Effector memory CD8-positive, alpha-beta T cell (primary cell): Measurements from ENCODE around the gene CFAP54.
"Not testable (repeated sequence)": the region's sequence is repeated elsewhere in the genome, so short reads cannot be mapped to it uniquely, and the experiment has no call there.

Experiments used
- ATAC-seq: fragments of 150-1000 bp; cut with Tn5 transposase; replicated peaks from 2 replicates; pipeline ENCODE4 v1.10.0; 2021; ENCODE audit warnings: mild to moderate bottlenecking, moderate library complexity
- DNase-seq, 3 experiments: peaks; one replicate each; pipeline ENCODE4 v3.0.0; 2021
- H3K27ac Mint-ChIP-seq, 2 donors: one replicate each; pipeline ENCODE4 v1.8.0; 2022; ENCODE audit warnings: mild to moderate bottlenecking in 2 of 2, mixed read lengths in 2 of 2, moderate library complexity in 2 of 2
- H3K27me3 Mint-ChIP-seq, 2 donors: one replicate each; pipeline ENCODE4 v1.8.0; 2022; ENCODE audit warnings: mixed read lengths in 2 of 2
- H3K36me3 Mint-ChIP-seq: one replicate; pipeline ENCODE4 v1.8.0; 2022; ENCODE audit warnings: mild to moderate bottlenecking, moderate library complexity, mixed read lengths; ENCODE audit not compliant: insufficient read depth
- H3K4me1 Mint-ChIP-seq, 2 donors: one replicate each; pipeline ENCODE4 v1.8.0; 2022; ENCODE audit warnings: low read depth in 2 of 2, mixed read lengths in 2 of 2
- H3K4me3 Mint-ChIP-seq, 2 donors: one replicate each; pipeline ENCODE4 v1.8.0; 2022; ENCODE audit warnings: mild to moderate bottlenecking in 2 of 2, mixed read lengths in 2 of 2, moderate library complexity in 2 of 2
- H3K9me3 Mint-ChIP-seq, 2 donors: one replicate each; pipeline ENCODE4 v1.8.0; 2022; ENCODE audit warnings: mixed read lengths in 2 of 2

CFAP54 gene

GRCh38 chr12:96623656-96624217, 134.4 kb downstream of the CFAP54 start:
- no peaks in the 10 kb centered on the region for H3K9me3 Mint-ChIP-seq
- no peak overlapping the region for H3K4me3 Mint-ChIP-seq
- peaks cover 0 to 6% of the 10 kb centered on the region in 2 donors for H3K27me3 Mint-ChIP-seq
- DNase-seq = no peak
- H3K4me1 Mint-ChIP-seq = no peaks in the 10 kb centered on the region
- no peaks in the 10 kb centered on the region for H3K36me3 Mint-ChIP-seq
- H3K27ac Mint-ChIP-seq = no peak overlapping the region
- no peak for ATAC-seq

- H3K27me3 Mint-ChIP-seq = peaks cover 34 to 41% of the 10 kb centered on the region in 2 donors
- no peak for ATAC-seq
- H3K36me3 Mint-ChIP-seq = no peaks in the 10 kb centered on the region
- no peak overlapping the region for H3K4me3 Mint-ChIP-seq
- H3K4me1 Mint-ChIP-seq = no peaks in the 10 kb centered on the region
- no peak for DNase-seq
- peaks cover 3 to 8% of the 10 kb centered on the region in 2 donors for H3K9me3 Mint-ChIP-seq
- H3K27ac Mint-ChIP-seq = no peak overlapping the region
These were observed 146.5 kb downstream of the CFAP54 start for GRCh38 chr12:96635844-96636243.

- no peaks in the 10 kb centered on the region for H3K36me3 Mint-ChIP-seq
- H3K9me3 Mint-ChIP-seq = peaks cover 3 to 8% of the 10 kb centered on the region in 2 donors
- no peak overlapping the region for H3K4me3 Mint-ChIP-seq
- no peak for DNase-seq
- no peaks in the 10 kb centered on the region for H3K4me1 Mint-ChIP-seq
- no peak for ATAC-seq
- no peak overlapping the region for H3K27ac Mint-ChIP-seq
- H3K27me3 Mint-ChIP-seq = peaks cover 34 to 41% of the 10 kb centered on the region in 2 donors
These were observed 147.5 kb downstream of the CFAP54 start for GRCh38 chr12:96636895-96637294.

GRCh38 chr12:96648923-96649322, 159.5 kb downstream of the CFAP54 start:
- Mint-ChIP-seq H3K9me3 (peaks cover 0 to 3% of the 10 kb centered on the region in 2 donors), H3K27ac (no peak overlapping the region), H3K36me3 (no peaks in the 10 kb centered on the region), H3K4me3 (no peak overlapping the region), H3K4me1 (no peaks in the 10 kb centered on the region), H3K27me3 (peaks cover 12 to 21% of the 10 kb centered on the region in 2 donors)
- ATAC-seq (no peak), DNase-seq (no peak)

GRCh38 chr12:96652870-96653269, 163.5 kb downstream of the CFAP54 start:
- H3K27me3 Mint-ChIP-seq = peaks cover 12 to 14% of the 10 kb centered on the region in 2 donors
- H3K36me3 Mint-ChIP-seq = no peaks in the 10 kb centered on the region
- no peaks in the 10 kb centered on the region for H3K9me3 Mint-ChIP-seq
- ATAC-seq = no peak
- no peaks in the 10 kb centered on the region for H3K4me1 Mint-ChIP-seq
- DNase-seq = no peak
- H3K27ac Mint-ChIP-seq = no peak overlapping the region
- H3K4me3 Mint-ChIP-seq = no peak overlapping the region

- Mint-ChIP-seq H3K36me3 (no peaks in the 10 kb centered on the region), H3K27ac (no peak overlapping the region), H3K4me3 (no peak overlapping the region), H3K27me3 (peaks cover 6 to 8% of the 10 kb centered on the region in 2 donors), H3K4me1 (no peaks in the 10 kb centered on the region), H3K9me3 (no peaks in the 10 kb centered on the region)
- no peak for ATAC-seq
- DNase-seq = no peak
These were observed 168.7 kb downstream of the CFAP54 start for GRCh38 chr12:96658075-96658474.

GRCh38 chr12:96669786-96670185, 180.4 kb downstream of the CFAP54 start:
- DNase-seq (no peak), ATAC-seq (no peak)
- Mint-ChIP-seq H3K27ac (no peak overlapping the region), H3K9me3 (peaks cover 0 to 2% of the 10 kb centered on the region in 2 donors), H3K36me3 (no peaks in the 10 kb centered on the region), H3K27me3 (peaks cover 11 to 49% of the 10 kb centered on the region in 2 donors), H3K4me3 (no peak overlapping the region), H3K4me1 (no peaks in the 10 kb centered on the region)

- H3K36me3 Mint-ChIP-seq = no peaks in the 10 kb centered on the region
- H3K9me3 Mint-ChIP-seq = peaks cover 0 to 2% of the 10 kb centered on the region in 2 donors
- DNase-seq (no peak), ATAC-seq (no peak)
- no peaks in the 10 kb centered on the region for H3K4me1 Mint-ChIP-seq
- H3K4me3 Mint-ChIP-seq = no peak overlapping the region
- no peak overlapping the region for H3K27ac Mint-ChIP-seq
- peaks cover 11 to 43% of the 10 kb centered on the region in 2 donors for H3K27me3 Mint-ChIP-seq
These were observed 181.0 kb downstream of the CFAP54 start for GRCh38 chr12:96670334-96670899.

GRCh38 chr12:96675519-96675918, 186.1 kb downstream of the CFAP54 start:
- not testable (repeated sequence) for H3K27ac Mint-ChIP-seq, H3K9me3 Mint-ChIP-seq

GRCh38 chr12:96677363-96677762, 188.0 kb downstream of the CFAP54 start:
- ATAC-seq (no peak), DNase-seq (no peak)
- Mint-ChIP-seq H3K27ac (no peak overlapping the region), H3K4me1 (no peaks in the 10 kb centered on the region), H3K4me3 (no peak overlapping the region), H3K27me3 (peaks cover 22 to 24% of the 10 kb centered on the region in 2 donors), H3K9me3 (no peaks in the 10 kb centered on the region), H3K36me3 (no peaks in the 10 kb centered on the region)

More at GRCh38 chr12:96675519-96675918, 186.1 kb downstream of the CFAP54 start:
- H3K4me1 Mint-ChIP-seq, H3K4me3 Mint-ChIP-seq, H3K36me3 Mint-ChIP-seq, DNase-seq, ATAC-seq: not testable (repeated sequence)
- H3K27me3 Mint-ChIP-seq = peaks cover 11 to 29% of the 10 kb centered on the region in 2 donors

GRCh38 chr12:96687719-96688118, 198.3 kb downstream of the CFAP54 start:
- no peaks in the 10 kb centered on the region for H3K36me3 Mint-ChIP-seq
- H3K9me3 Mint-ChIP-seq = peaks cover 0 to 2% of the 10 kb centered on the region in 2 donors
- DNase-seq (no peak), ATAC-seq (no peak)
- peaks cover 29 to 35% of the 10 kb centered on the region in 2 donors for H3K27me3 Mint-ChIP-seq
- H3K4me1 Mint-ChIP-seq = no peaks in the 10 kb centered on the region
- H3K27ac Mint-ChIP-seq = no peak overlapping the region
- no peak overlapping the region for H3K4me3 Mint-ChIP-seq

GRCh38 chr12:96698521-96698920, 209.1 kb downstream of the CFAP54 start:
- H3K4me1 Mint-ChIP-seq = peaks cover 3 to 4% of the 10 kb centered on the region in 2 donors
- ATAC-seq (no peak), DNase-seq (no peak)
- peaks cover 38 to 40% of the 10 kb centered on the region in 2 donors for H3K27me3 Mint-ChIP-seq
- peak overlapping the region in 1 of 2 donors; percentile 19 for H3K4me3 Mint-ChIP-seq
- H3K27ac Mint-ChIP-seq = no peak overlapping the region
- H3K9me3 Mint-ChIP-seq = no peaks in the 10 kb centered on the region
- H3K36me3 Mint-ChIP-seq = no peaks in the 10 kb centered on the region

- H3K27ac Mint-ChIP-seq = no peak overlapping the region
- H3K36me3 Mint-ChIP-seq = no peaks in the 10 kb centered on the region
- no peaks in the 10 kb centered on the region for H3K9me3 Mint-ChIP-seq
- no peak overlapping the region for H3K4me3 Mint-ChIP-seq
- peaks cover 3 to 4% of the 10 kb centered on the region in 2 donors for H3K4me1 Mint-ChIP-seq
- DNase-seq = no peak
- ATAC-seq = no peak
- H3K27me3 Mint-ChIP-seq = peaks cover 38 to 40% of the 10 kb centered on the region in 2 donors
These were observed 209.6 kb downstream of the CFAP54 start for GRCh38 chr12:96698965-96699364.

GRCh38 chr12:96701856-96702255, 212.5 kb downstream of the CFAP54 start:
- Mint-ChIP-seq H3K27ac (no peak overlapping the region), H3K27me3 (peaks cover 30 to 38% of the 10 kb centered on the region in 2 donors), H3K4me1 (peaks cover 3 to 4% of the 10 kb centered on the region in 2 donors), H3K9me3 (no peaks in the 10 kb centered on the region), H3K36me3 (no peaks in the 10 kb centered on the region), H3K4me3 (no peak overlapping the region)
- ATAC-seq (no peak), DNase-seq (no peak)
